SK-N-SH treated with all-trans-retinoic acid at 6 μM for 48 hours (cell line): ENCODE results near the gene GCN1.
"Not testable (repeated sequence)": the region's sequence is repeated elsewhere in the genome, so short reads cannot be mapped to it uniquely, and the experiment has no call there.

Experiments
- ATAC-seq: fragments of 200-7000 bp; cut with Tn5 transposase; 3 replicates; pipeline ENCODE4 v1.9.1; 2020; ENCODE audit warnings: mild to moderate bottlenecking, moderate library complexity
- BACH2 ChIP-seq: fragments of 250-450 bp; sonication (Bioruptor Pico); IDR thresholded peaks from 2 replicates; pipeline ENCODE4 v1.9.0; 2021; ENCODE audit warnings: mild to moderate bottlenecking, borderline replicate concordance
- CSDC2 ChIP-seq: fragments of 250-450 bp; sonication (Bioruptor Pico); IDR thresholded peaks from 2 replicates; pipeline ENCODE4 v1.5.0; 2020; ENCODE audit warnings: mild to moderate bottlenecking, moderate library complexity
- ESRRG ChIP-seq: fragments of 250-450 bp; sonication (Bioruptor Pico); IDR thresholded peaks from 2 replicates; pipeline ENCODE4 v1.6.1; 2021; ENCODE audit warnings: mild to moderate bottlenecking
- ISL1 ChIP-seq: fragments of 250-450 bp; sonication (Bioruptor Pico); IDR thresholded peaks from 2 replicates; pipeline ENCODE4 v2.1.2; 2022; ENCODE audit warnings: mild to moderate bottlenecking, moderate library complexity
- OSR1 ChIP-seq: fragments of 250-450 bp; sonication (Bioruptor Pico); IDR thresholded peaks from 2 replicates; pipeline ENCODE4 v1.8.0; 2022; ENCODE audit warnings: moderate library complexity, mild to moderate bottlenecking, inconsistent platforms
- PPARA ChIP-seq: fragments of 250-450 bp; sonication (Bioruptor Pico); IDR thresholded peaks from 2 replicates; pipeline ENCODE4 v1.5.0; 2020; ENCODE audit warnings: mild to moderate bottlenecking, borderline replicate concordance
- RARB ChIP-seq: fragments of 250-450 bp; sonication (Bioruptor Pico); IDR thresholded peaks from 2 replicates; pipeline ENCODE4 v1.8.0; 2021; ENCODE audit warnings: mild to moderate bottlenecking, moderate library complexity
- SNAI2 ChIP-seq: fragments of 250-450 bp; sonication (Bioruptor Pico); IDR thresholded peaks from 2 replicates; pipeline ENCODE4 v1.5.0; 2020; ENCODE audit warnings: mild to moderate bottlenecking, moderate library complexity
- TCF4 ChIP-seq: fragments of 250-450 bp; sonication (Bioruptor Pico); IDR thresholded peaks from 2 replicates; pipeline ENCODE4 v1.8.0; 2021; ENCODE audit warnings: mild to moderate bottlenecking, moderate library complexity, borderline replicate concordance
- TOX ChIP-seq: fragments of 250-450 bp; sonication (Bioruptor Pico); IDR thresholded peaks from 2 replicates; pipeline ENCODE4 v1.8.0; 2021; ENCODE audit warnings: mild to moderate bottlenecking, moderate library complexity, borderline replicate concordance
- ZC3H10 ChIP-seq: fragments of 250-450 bp; sonication (Bioruptor Pico); IDR thresholded peaks from 2 replicates; pipeline ENCODE4 v1.5.1; 2021; ENCODE audit warnings: mild to moderate bottlenecking, moderate library complexity
- ZFP30 ChIP-seq: fragments of 450-650 bp; formaldehyde crosslinking; IDR thresholded peaks from 2 replicates; pipeline ENCODE4 v1.5.0; 2022; ENCODE audit warnings: mild to moderate bottlenecking, moderate library complexity
- ZNF565 ChIP-seq: fragments of 450-650 bp; formaldehyde crosslinking; conservative IDR thresholded peaks from 2 replicates; pipeline ENCODE4 v1.5.0; 2020; ENCODE audit warnings: low read depth, mild to moderate bottlenecking, moderate library complexity
- ZNF70 ChIP-seq: fragments of 450-650 bp; formaldehyde crosslinking; IDR thresholded peaks from 2 replicates; pipeline ENCODE4 v1.5.0; 2020; ENCODE audit warnings: mild to moderate bottlenecking, moderate library complexity
- ZNF8 ChIP-seq: fragments of 450-650 bp; formaldehyde crosslinking; IDR thresholded peaks from 2 replicates; pipeline ENCODE4 v1.5.0; 2020; ENCODE audit warnings: mild to moderate bottlenecking, moderate library complexity
- TF ChIP-seq, protein P1 (sequence below): fragments of 250-450 bp; sonication (Bioruptor Pico); IDR thresholded peaks from 2 replicates; pipeline ENCODE4 v1.5.0; 2020; ENCODE audit warnings: mild to moderate bottlenecking, moderate library complexity
- TF ChIP-seq, protein P2 (sequence below): fragments of 250-450 bp; sonication (Bioruptor Pico); IDR thresholded peaks from 2 replicates; pipeline ENCODE4 v1.5.1; 2021; ENCODE audit warnings: mild to moderate bottlenecking, moderate library complexity
- TF ChIP-seq, protein P3 (sequence below): fragments of 250-450 bp; sonication (Bioruptor Pico); IDR thresholded peaks from 2 replicates; pipeline ENCODE4 v1.8.0; 2021; ENCODE audit warnings: low read depth, mild to moderate bottlenecking, moderate library complexity, borderline replicate concordance
- TF ChIP-seq, protein P4 (sequence below): fragments of 250-450 bp; sonication (Bioruptor Pico); IDR thresholded peaks from 2 replicates; pipeline ENCODE4 v1.5.1; 2020; ENCODE audit warnings: low read depth, mild to moderate bottlenecking, moderate library complexity
- TF ChIP-seq, protein P5 (sequence below): fragments of 250-450 bp; sonication (Bioruptor Pico); IDR thresholded peaks from 2 replicates; pipeline ENCODE4 v1.8.0; 2020; ENCODE audit warnings: mild to moderate bottlenecking, moderate library complexity, borderline replicate concordance

The GCN1 gene

DNA sequence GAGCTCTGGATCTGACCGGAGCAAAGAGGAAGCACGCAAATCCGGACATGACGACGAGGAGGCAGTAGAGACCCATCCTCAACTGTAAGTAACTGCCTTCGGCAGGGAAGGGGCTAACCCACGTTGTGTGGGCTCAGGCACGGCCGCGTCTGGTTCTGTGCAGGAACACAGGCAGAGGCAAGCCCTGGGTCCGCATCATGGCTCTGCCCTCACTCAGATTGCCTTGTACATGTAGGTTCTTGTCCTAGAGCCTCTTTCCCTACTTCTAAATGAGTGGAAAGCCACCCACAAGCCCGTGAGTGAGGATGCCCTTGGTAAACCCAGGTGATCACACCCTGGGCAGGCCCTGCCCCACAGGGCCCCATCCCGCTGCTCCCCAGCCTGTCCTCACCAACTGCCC is 15.3 kb upstream of the GCN1 start:
- no peak for ATAC-seq
- TF ChIP-seq ESRRG (no peak), PPARA (no peak), BACH2 (CRISPR knock-in tag) (no peak)
- TF ChIP-seq, protein P1, sequence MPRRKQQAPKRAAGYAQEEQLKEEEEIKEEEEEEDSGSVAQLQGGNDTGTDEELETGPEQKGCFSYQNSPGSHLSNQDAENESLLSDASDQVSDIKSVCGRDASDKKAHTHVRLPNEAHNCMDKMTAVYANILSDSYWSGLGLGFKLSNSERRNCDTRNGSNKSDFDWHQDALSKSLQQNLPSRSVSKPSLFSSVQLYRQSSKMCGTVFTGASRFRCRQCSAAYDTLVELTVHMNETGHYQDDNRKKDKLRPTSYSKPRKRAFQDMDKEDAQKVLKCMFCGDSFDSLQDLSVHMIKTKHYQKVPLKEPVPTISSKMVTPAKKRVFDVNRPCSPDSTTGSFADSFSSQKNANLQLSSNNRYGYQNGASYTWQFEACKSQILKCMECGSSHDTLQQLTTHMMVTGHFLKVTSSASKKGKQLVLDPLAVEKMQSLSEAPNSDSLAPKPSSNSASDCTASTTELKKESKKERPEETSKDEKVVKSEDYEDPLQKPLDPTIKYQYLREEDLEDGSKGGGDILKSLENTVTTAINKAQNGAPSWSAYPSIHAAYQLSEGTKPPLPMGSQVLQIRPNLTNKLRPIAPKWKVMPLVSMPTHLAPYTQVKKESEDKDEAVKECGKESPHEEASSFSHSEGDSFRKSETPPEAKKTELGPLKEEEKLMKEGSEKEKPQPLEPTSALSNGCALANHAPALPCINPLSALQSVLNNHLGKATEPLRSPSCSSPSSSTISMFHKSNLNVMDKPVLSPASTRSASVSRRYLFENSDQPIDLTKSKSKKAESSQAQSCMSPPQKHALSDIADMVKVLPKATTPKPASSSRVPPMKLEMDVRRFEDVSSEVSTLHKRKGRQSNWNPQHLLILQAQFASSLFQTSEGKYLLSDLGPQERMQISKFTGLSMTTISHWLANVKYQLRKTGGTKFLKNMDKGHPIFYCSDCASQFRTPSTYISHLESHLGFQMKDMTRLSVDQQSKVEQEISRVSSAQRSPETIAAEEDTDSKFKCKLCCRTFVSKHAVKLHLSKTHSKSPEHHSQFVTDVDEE = no peak

DNA sequence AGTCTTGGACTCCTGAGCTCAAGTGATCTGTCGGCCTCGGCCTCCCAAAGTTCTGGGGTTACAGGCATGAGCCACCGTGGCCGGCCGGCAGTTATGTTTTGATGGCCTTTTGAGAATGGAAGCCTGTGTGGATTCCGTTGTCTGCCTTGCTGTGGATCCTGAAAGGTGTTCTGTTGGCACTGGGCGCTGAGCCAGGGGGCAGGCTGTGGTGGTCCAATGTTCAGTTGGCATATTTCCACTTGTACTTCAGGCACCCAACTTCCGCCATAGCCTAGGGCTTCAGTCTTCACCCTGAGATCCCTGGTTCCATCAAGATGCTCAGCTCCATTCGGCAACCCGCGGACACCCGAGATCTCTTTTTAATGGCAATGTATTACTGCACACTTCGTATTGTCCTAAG is 12.7 kb upstream of the GCN1 start:
- ATAC-seq = no peak; the same call in 2 of the 3 replicates
- TF ChIP-seq PPARA = no peak

DNA sequence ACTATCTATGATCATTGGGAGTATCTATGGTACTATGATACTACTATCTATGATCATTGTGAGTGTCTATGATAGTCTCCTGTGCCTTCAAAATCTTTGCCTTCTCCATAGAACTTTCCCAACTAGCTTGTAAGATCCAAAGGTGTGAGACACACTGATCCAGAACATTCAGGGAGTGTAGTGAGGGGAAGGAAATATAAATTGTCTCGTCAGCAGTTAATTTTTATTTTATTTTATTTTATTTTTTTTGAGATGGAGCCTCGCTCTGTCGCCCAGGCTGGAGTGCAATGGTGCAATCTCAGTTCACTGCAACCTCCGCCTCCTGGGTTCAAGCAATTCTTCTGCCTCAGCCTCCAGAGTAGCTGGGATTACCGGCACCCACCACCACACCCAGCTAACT is 12.3 kb upstream of the GCN1 start:
- ATAC-seq = not testable (repeated sequence)

DNA sequence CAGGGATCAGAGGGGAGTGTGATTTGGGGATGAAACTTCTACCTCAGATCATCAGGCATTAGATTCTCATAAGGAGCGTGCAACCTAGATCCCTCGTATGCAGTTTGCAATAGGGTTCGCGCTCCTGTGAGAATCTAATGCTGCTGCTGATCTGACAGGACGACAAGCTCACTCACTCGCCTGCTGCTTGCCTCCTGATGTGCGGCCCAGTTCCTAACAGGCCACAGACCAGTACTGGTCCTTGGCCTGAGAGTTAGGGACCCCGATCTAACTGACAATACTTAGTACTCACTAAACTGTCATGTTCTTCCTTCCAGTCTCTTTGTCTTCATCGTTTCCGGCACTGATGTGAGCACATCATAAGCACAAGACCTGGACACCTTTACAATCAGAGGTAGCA is 11.7 kb upstream of the GCN1 start:
- ATAC-seq = no peak
- TF ChIP-seq, protein P2, sequence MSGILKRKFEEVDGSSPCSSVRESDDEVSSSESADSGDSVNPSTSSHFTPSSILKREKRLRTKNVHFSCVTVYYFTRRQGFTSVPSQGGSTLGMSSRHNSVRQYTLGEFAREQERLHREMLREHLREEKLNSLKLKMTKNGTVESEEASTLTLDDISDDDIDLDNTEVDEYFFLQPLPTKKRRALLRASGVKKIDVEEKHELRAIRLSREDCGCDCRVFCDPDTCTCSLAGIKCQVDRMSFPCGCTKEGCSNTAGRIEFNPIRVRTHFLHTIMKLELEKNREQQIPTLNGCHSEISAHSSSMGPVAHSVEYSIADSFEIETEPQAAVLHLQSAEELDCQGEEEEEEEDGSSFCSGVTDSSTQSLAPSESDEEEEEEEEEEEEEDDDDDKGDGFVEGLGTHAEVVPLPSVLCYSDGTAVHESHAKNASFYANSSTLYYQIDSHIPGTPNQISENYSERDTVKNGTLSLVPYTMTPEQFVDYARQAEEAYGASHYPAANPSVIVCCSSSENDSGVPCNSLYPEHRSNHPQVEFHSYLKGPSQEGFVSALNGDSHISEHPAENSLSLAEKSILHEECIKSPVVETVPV (CRISPR knock-in tag) = no peak
- TF ChIP-seq RARB (CRISPR knock-in tag) = no peak
- TF ChIP-seq BACH2 (CRISPR knock-in tag) = no peak
- TF ChIP-seq ESRRG = no peak
- no peak for TF ChIP-seq ISL1 (CRISPR knock-in tag)
- no peak for TF ChIP-seq SNAI2 (CRISPR knock-in tag)
- no peak for TF ChIP-seq ZNF70
- TF ChIP-seq ZNF565 (CRISPR knock-in tag) = no peak
- no peak for TF ChIP-seq PPARA
- no peak for TF ChIP-seq CSDC2 (CRISPR knock-in tag)
- TF ChIP-seq, protein P3, sequence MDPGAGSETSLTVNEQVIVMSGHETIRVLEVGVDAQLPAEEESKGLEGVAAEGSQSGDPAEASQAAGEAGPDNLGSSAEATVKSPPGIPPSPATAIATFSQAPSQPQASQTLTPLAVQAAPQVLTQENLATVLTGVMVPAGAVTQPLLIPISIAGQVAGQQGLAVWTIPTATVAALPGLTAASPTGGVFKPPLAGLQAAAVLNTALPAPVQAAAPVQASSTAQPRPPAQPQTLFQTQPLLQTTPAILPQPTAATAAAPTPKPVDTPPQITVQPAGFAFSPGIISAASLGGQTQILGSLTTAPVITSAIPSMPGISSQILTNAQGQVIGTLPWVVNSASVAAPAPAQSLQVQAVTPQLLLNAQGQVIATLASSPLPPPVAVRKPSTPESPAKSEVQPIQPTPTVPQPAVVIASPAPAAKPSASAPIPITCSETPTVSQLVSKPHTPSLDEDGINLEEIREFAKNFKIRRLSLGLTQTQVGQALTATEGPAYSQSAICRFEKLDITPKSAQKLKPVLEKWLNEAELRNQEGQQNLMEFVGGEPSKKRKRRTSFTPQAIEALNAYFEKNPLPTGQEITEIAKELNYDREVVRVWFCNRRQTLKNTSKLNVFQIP (CRISPR knock-in tag) = no peak
- TF ChIP-seq, protein P4, sequence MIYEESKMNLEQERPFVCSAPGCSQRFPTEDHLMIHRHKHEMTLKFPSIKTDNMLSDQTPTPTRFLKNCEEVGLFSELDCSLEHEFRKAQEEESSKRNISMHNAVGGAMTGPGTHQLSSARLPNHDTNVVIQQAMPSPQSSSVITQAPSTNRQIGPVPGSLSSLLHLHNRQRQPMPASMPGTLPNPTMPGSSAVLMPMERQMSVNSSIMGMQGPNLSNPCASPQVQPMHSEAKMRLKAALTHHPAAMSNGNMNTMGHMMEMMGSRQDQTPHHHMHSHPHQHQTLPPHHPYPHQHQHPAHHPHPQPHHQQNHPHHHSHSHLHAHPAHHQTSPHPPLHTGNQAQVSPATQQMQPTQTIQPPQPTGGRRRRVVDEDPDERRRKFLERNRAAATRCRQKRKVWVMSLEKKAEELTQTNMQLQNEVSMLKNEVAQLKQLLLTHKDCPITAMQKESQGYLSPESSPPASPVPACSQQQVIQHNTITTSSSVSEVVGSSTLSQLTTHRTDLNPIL (CRISPR knock-in tag) = no peak
- TF ChIP-seq OSR1 (CRISPR knock-in tag) = no peak
- no peak for TF ChIP-seq TOX
- TF ChIP-seq TCF4 (CRISPR knock-in tag) = no peak
- no peak for TF ChIP-seq ZFP30
- no peak for TF ChIP-seq ZNF8
- TF ChIP-seq, protein P1 = no peak
- TF ChIP-seq, protein P5, sequence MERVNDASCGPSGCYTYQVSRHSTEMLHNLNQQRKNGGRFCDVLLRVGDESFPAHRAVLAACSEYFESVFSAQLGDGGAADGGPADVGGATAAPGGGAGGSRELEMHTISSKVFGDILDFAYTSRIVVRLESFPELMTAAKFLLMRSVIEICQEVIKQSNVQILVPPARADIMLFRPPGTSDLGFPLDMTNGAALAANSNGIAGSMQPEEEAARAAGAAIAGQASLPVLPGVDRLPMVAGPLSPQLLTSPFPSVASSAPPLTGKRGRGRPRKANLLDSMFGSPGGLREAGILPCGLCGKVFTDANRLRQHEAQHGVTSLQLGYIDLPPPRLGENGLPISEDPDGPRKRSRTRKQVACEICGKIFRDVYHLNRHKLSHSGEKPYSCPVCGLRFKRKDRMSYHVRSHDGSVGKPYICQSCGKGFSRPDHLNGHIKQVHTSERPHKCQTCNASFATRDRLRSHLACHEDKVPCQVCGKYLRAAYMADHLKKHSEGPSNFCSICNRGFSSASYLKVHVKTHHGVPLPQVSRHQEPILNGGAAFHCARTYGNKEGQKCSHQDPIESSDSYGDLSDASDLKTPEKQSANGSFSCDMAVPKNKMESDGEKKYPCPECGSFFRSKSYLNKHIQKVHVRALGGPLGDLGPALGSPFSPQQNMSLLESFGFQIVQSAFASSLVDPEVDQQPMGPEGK = no peak
- TF ChIP-seq ZC3H10 (CRISPR knock-in tag) = no peak
